ENCODE measurements around the gene ERGIC2. TPM values are rescaled to one million over a fixed set of nuclear protein-coding genes. Genes with fewer than 3 reads are reported as not detected.
A peak's percentile ranks its signal among the peaks of the same experiment; 100 is the strongest.

ERGIC2 gene
- total RNA-seq, 1 donor from 2014 or later: 31.5 TPM

- TF ChIP-seq CTCF (IDR thresholded peaks at IDR 0.05; ENCODE audit: partially characterized antibody, unreplicated experiment): no peak
- DNase-seq: no peak
- no peaks in the 10 kb centered on the region for H3K27me3 Mint-ChIP-seq (ENCODE audit: unreplicated experiment)
- H3K4me3 Mint-ChIP-seq (ENCODE audit: unreplicated experiment): peak overlapping the region; percentile 14
- no peaks in the 10 kb centered on the region for H3K36me3 Mint-ChIP-seq (ENCODE audit: unreplicated experiment)
- peaks cover 2% of the 10 kb centered on the region for H3K4me1 Mint-ChIP-seq (ENCODE audit: low read depth, unreplicated experiment)
- H3K9me3 Mint-ChIP-seq (ENCODE audit: unreplicated experiment): peaks cover 2% of the 10 kb centered on the region
- H3K27ac Mint-ChIP-seq (ENCODE audit: unreplicated experiment): no peak overlapping the region
These were observed 1.3 kb upstream of the ERGIC2 start for GRCh38 chr12:29382251-29382650.

- H3K27me3 Mint-ChIP-seq (ENCODE audit: unreplicated experiment): no peaks in the 10 kb centered on the region
- H3K36me3 Mint-ChIP-seq (ENCODE audit: unreplicated experiment): no peaks in the 10 kb centered on the region
- TF ChIP-seq CTCF (IDR thresholded peaks at IDR 0.05; ENCODE audit: partially characterized antibody, unreplicated experiment): no peak
- peaks cover 2% of the 10 kb centered on the region for H3K4me1 Mint-ChIP-seq (ENCODE audit: low read depth, unreplicated experiment)
- no peak for DNase-seq
- no peak overlapping the region for H3K4me3 Mint-ChIP-seq (ENCODE audit: unreplicated experiment)
- no peak overlapping the region for H3K27ac Mint-ChIP-seq (ENCODE audit: unreplicated experiment)
- H3K9me3 Mint-ChIP-seq (ENCODE audit: unreplicated experiment): peaks cover 2% of the 10 kb centered on the region
These were observed 4.9 kb downstream of the ERGIC2 start for GRCh38 chr12:29376118-29376517.

GRCh38 chr12:29374913-29375312 lies 6.1 kb downstream of the ERGIC2 start:
- Mint-ChIP-seq H3K4me3 (ENCODE audit: unreplicated experiment) (no peak overlapping the region), H3K9me3 (ENCODE audit: unreplicated experiment) (no peaks in the 10 kb centered on the region), H3K36me3 (ENCODE audit: unreplicated experiment) (no peaks in the 10 kb centered on the region), H3K27me3 (ENCODE audit: unreplicated experiment) (no peaks in the 10 kb centered on the region), H3K27ac (ENCODE audit: unreplicated experiment) (no peak overlapping the region), H3K4me1 (ENCODE audit: low read depth, unreplicated experiment) (peaks cover 2% of the 10 kb centered on the region)
- DNase-seq: no peak
- no peak for TF ChIP-seq CTCF (IDR thresholded peaks at IDR 0.05; ENCODE audit: partially characterized antibody, unreplicated experiment)

GRCh38 chr12:29374012-29374411 lies 7.0 kb downstream of the ERGIC2 start:
- Mint-ChIP-seq H3K36me3 (ENCODE audit: unreplicated experiment) (no peaks in the 10 kb centered on the region), H3K27me3 (ENCODE audit: unreplicated experiment) (no peaks in the 10 kb centered on the region), H3K27ac (ENCODE audit: unreplicated experiment) (no peak overlapping the region), H3K4me3 (ENCODE audit: unreplicated experiment) (no peak overlapping the region), H3K9me3 (ENCODE audit: unreplicated experiment) (no peaks in the 10 kb centered on the region), H3K4me1 (ENCODE audit: low read depth, unreplicated experiment) (no peaks in the 10 kb centered on the region)
- no peak for DNase-seq
- TF ChIP-seq CTCF (IDR thresholded peaks at IDR 0.05; ENCODE audit: partially characterized antibody, unreplicated experiment): no peak

GRCh38 chr12:29365091-29365490 lies 15.9 kb downstream of the ERGIC2 start:
- Mint-ChIP-seq H3K36me3 (ENCODE audit: unreplicated experiment) (peaks cover 6% of the 10 kb centered on the region), H3K27me3 (ENCODE audit: unreplicated experiment) (no peaks in the 10 kb centered on the region), H3K9me3 (ENCODE audit: unreplicated experiment) (no peaks in the 10 kb centered on the region), H3K4me3 (ENCODE audit: unreplicated experiment) (no peak overlapping the region), H3K4me1 (ENCODE audit: low read depth, unreplicated experiment) (no peaks in the 10 kb centered on the region), H3K27ac (ENCODE audit: unreplicated experiment) (no peak overlapping the region)
- no peak for DNase-seq
- TF ChIP-seq CTCF (IDR thresholded peaks at IDR 0.05; ENCODE audit: partially characterized antibody, unreplicated experiment): no peak
